Suprapubic skin (tissue), 4 donors: ENCODE data around the gene EVX1. TPM values are rescaled to one million over a fixed set of nuclear protein-coding genes. Genes with fewer than 3 reads are reported as not detected.

ENCODE experiments used
- DNase-seq, 2 donors: peaks; one replicate each; pipeline ENCODE4 v3.0.0-alpha.2; 2019; ENCODE audit warnings: low spot score in 2 of 2
- H3K27ac ChIP-seq: fragments of 200-600 bp; sonication (generic); one replicate; pipeline ENCODE4 v1.5.1; 2019
- H3K27me3 ChIP-seq: fragments of 200-600 bp; sonication (generic); one replicate; pipeline ENCODE4 v1.5.1; 2019
- H3K36me3 ChIP-seq: fragments of 200-600 bp; sonication (generic); one replicate; pipeline ENCODE4 v1.5.1; 2019
- H3K4me1 ChIP-seq: fragments of 200-600 bp; sonication (generic); one replicate; pipeline ENCODE4 v1.5.1; 2019
- H3K4me3 ChIP-seq: fragments of 200-600 bp; sonication (generic); one replicate; pipeline ENCODE4 v1.5.1; 2019; ENCODE audit warnings: mild to moderate bottlenecking
- H3K9me3 ChIP-seq: fragments of 200-600 bp; sonication (generic); one replicate; pipeline ENCODE4 v1.5.1; 2019
- EP300 ChIP-seq: sonication (generic); formaldehyde crosslinking; IDR thresholded peaks from one replicate; pipeline ENCODE4 v1.6.1; 2017; ENCODE audit warnings: antibody characterized with exemption
- POLR2A ChIP-seq, 2 donors: fragments of 450-650 bp; IDR thresholded peaks; one replicate each; pipeline ENCODE4 v1.6.1; 2017; ENCODE audit warnings: antibody characterized with exemption in 2 of 2, mild to moderate bottlenecking in 2 of 2, moderate library complexity in 2 of 2
- POLR2AphosphoS5 ChIP-seq, 3 donors: sonication (generic); formaldehyde crosslinking; IDR thresholded peaks; one replicate each; pipeline ENCODE4 v1.6.1; 2017; ENCODE audit warnings: antibody characterized with exemption in 3 of 3
- WGBS: methylation state at CpG from one replicate; pipeline ENCODE4 v1.1.5; 2018; 5-methylcytosine and 5-hydroxymethylcytosine counted together
- total RNA-seq, 4 donors: library from RNA; depleted of rRNA; stranded (reverse); fragments of >200 nt; gene quantifications; one replicate each; pipeline ENCODE4 v1.1.0, GENCODE V29; 2016
- TF ChIP-seq, protein P1 (sequence below), 2 donors: fragments of 200-600 bp in 1 of 2; fragments of 450-650 bp in 1 of 2; sonication (generic) in 1 of 2; IDR thresholded peaks; one replicate each; pipeline ENCODE4 v1.5.1; 2016 to 2019; ENCODE audit warnings: antibody characterized with exemption in 2 of 2, mild to moderate bottlenecking in 1 of 2, moderate library complexity in 1 of 2

The EVX1 gene
- total RNA-seq, 4 donors from 2014 or later = not detected

DNA sequence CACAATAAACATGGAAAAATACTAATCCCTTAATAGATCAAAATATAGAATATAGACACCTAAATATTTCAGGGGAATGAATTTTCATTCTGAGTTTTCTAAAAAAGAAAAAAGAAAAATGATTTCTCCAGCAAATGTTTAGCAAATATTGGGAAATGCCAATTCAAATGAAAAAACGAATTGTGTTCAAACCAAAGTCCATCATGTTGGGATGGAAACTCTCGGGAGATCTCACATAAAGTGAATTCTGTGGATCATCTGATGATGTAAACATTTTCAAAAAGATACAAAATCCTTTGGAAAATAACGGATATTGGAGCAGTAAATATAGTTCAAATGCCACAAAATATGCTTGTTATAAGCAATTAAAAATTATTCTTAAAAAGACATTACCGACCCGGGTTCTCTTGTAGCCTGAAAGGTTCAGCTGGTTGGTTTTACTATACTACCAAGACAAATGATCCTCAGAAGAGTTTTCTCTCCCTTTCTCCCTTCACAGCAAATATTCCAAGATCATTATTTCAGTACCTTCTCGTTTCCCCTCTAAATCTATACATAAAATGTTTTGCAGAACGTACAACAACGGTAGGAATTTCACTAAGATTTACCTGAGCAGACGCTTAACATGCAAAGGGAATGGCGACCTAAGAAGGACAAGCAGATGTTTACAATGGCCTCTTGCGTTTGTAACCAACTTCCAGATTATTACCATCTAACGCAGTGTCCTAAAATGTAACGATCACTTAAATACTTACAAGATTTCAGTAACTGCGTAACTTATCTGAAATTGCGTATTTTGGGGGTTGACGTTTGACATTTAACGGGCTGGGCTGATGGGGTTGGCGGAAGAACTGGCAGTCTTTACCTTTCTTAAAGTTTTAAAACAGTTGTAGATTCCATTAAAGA lies 45.2 kb upstream of the EVX1 start:
- WGBS = 50% methylated on average over 18 of the region's 18 CpGs
- TF ChIP-seq EP300 = no peak
- TF ChIP-seq, protein P1, sequence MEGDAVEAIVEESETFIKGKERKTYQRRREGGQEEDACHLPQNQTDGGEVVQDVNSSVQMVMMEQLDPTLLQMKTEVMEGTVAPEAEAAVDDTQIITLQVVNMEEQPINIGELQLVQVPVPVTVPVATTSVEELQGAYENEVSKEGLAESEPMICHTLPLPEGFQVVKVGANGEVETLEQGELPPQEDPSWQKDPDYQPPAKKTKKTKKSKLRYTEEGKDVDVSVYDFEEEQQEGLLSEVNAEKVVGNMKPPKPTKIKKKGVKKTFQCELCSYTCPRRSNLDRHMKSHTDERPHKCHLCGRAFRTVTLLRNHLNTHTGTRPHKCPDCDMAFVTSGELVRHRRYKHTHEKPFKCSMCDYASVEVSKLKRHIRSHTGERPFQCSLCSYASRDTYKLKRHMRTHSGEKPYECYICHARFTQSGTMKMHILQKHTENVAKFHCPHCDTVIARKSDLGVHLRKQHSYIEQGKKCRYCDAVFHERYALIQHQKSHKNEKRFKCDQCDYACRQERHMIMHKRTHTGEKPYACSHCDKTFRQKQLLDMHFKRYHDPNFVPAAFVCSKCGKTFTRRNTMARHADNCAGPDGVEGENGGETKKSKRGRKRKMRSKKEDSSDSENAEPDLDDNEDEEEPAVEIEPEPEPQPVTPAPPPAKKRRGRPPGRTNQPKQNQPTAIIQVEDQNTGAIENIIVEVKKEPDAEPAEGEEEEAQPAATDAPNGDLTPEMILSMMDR (IDR thresholded peaks at IDR 0.05) = no peak
- no peak for TF ChIP-seq POLR2A (IDR thresholded peaks at IDR 0.05)
- TF ChIP-seq POLR2AphosphoS5 (IDR thresholded peaks at IDR 0.05) = no peak
- Histone ChIP-seq H3K36me3 (no peaks in the 10 kb centered on the region), H3K4me3 (no peak overlapping the region), H3K27ac (no peak overlapping the region), H3K4me1 (peaks cover 52% of the 10 kb centered on the region), H3K27me3 (peaks cover 99% of the 10 kb centered on the region), H3K9me3 (no peaks in the 10 kb centered on the region)
- no peak for DNase-seq

DNA sequence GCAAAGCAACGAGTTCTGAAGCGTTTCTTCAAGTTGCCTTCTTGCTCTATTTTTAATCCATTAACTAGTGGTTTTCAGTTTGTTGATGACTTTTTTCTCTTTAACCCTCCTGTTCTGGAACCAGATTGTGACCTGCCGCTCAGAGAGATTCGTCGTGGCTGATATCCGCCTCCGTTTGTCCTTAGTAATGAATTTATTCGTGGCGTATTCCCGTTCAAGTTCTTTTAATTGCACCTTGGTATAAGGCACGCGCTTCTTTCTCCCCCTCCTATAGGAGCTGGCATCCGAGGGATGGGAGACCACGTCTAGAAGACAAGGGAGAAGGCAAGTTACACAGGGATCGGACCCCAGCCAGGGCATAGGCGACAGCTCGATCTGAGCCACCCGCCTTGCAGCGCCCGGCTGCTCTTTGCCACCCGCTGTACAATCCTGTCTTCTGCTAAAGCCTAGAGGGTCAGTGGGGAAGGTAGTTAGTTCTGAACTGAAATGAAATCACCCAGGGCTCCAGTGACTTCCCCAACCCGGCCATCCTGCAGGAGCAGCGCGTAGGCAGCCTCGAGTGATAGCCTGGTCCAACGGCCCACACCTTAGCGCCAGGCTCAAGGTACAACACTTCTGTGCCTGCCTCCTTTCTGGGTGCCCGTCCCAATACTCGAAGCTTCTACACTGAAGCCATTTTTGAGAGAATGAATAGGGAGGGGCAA lies 44.3 kb upstream of the EVX1 start:
- H3K4me3 ChIP-seq = peak overlapping the region; percentile 55
- no peak for TF ChIP-seq POLR2A (IDR thresholded peaks at IDR 0.05)
- TF ChIP-seq, protein P1 (IDR thresholded peaks at IDR 0.05) = no peak
- WGBS = 30% methylated on average over 25 of the region's 29 CpGs
- no peaks in the 10 kb centered on the region for H3K36me3 ChIP-seq
- H3K9me3 ChIP-seq = no peaks in the 10 kb centered on the region
- H3K27ac ChIP-seq = no peak overlapping the region
- peaks cover 44% of the 10 kb centered on the region for H3K4me1 ChIP-seq
- DNase-seq = peak; percentile 49 to 66
- H3K27me3 ChIP-seq = peaks cover 99% of the 10 kb centered on the region

DNA sequence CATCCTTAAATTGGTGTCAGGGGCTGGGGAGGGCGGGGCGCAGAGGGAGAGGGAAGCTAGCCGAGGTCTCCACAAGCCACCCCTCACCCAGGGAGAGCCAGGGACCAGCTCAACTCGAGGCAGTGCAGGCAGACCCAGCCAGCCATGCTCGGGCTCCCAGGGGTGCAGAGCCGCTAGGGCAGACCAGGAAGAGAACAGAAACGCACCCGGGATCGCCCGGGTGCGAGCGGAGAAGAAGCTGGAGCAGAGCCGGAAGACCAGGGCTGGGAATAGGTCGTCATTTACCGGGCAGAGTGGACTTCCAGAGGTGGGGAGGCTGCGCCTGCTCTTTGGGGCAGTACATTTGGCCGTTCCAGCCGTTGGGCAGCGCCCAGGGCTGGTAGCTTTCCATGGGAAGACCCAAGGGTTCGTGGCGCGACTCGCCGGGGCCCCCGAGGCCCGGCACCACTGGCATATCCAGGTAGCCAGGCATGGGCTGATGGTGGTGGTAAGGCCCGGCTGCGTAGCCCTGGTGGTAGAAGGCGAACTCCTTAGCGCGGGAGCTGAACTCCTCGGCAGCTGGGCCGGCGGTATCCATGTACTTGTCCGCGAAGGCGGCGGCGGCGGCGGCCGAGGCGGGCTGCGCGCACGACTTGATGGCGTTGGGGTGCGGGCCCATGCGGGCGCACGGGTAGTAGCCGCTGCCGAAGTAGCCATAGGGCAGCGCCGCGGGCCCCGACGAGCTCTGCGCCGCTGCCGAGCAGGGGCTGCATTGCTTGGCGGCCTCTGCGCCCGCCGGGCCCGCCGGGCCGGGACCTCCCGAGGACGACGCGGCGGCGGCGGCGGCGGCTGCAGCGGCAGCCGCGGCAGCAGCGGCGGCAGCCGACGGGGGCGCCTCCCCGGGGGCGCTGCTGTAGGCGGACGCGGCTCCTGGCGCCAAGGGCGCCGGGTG lies 43.5 kb upstream of the EVX1 start:
- peak; percentile 61 to 78 for DNase-seq
- WGBS = 4% methylated on average over 11 of the region's 93 CpGs
- peaks cover 41% of the 10 kb centered on the region for H3K4me1 ChIP-seq
- H3K27me3 ChIP-seq = peaks cover 99% of the 10 kb centered on the region
- no peak overlapping the region for H3K27ac ChIP-seq
- H3K4me3 ChIP-seq = peak overlapping the region; percentile 55
- H3K36me3 ChIP-seq = no peaks in the 10 kb centered on the region
- no peaks in the 10 kb centered on the region for H3K9me3 ChIP-seq
- TF ChIP-seq POLR2A (IDR thresholded peaks at IDR 0.05) = no peak

DNA sequence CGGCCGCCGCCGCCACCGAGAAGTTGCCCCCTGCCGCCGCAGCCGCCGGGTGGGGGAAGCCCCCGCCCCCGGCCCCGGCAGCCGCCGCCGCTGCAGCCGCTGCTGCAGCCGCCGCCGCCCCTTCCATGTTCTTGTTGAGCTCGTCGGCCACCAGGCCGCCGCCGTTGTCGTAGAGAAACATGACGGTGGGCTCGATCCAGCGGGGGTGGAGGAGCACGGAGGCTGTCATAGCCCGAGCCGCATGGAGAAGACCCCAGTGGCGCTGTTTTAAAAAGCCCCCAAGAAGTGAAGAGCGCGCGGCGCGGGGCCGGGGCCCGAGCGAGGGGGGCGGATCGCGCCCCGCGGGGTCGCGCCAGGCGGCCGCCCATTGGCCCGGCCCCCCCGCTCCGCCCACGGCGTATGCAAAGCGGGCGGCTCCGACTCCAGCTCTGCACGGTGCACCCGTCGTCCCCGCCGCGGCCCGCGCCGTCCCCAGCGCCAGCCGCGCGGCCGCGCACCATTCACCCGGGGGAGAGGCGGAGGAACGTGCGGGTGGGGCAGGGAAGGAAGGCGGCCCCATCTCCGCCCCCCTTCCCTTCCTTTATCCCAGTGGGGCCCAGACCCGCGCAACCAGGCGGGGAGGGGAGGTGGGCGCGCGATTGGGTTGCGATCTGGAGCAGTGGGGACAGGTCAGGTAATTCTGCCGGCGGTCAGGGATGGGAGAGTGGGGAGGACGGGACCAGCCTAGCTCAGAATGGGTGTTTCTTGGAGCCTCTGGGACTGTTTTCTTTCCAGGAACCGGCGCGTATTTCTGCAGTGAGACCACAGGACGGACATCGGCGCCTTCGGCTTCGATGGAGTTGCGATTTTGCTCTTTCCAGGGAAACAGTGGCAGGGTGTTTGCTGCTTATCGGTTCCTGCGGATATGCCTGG lies 42.5 kb upstream of the EVX1 start, which contains the start of gene HOXA13:
Gene HOXA13, minus strand, starts transcription at position 243 of the 912 bp plus-strand sequence. Its CDS starts 14 bp downstream, at position 229.
- no peak for TF ChIP-seq POLR2AphosphoS5 (IDR thresholded peaks at IDR 0.05)
- no peak for TF ChIP-seq EP300
- TF ChIP-seq, protein P1 (IDR thresholded peaks at IDR 0.05) = no peak
- no peak for TF ChIP-seq POLR2A (IDR thresholded peaks at IDR 0.05)
- peaks cover 47% of the 10 kb centered on the region for H3K4me1 ChIP-seq
- H3K27ac ChIP-seq = no peak within 1 kb of the TSS
- peaks cover 99% of the 10 kb centered on the region for H3K27me3 ChIP-seq
- H3K36me3 ChIP-seq = no peaks in the 10 kb centered on the region
- under 1% methylated on average over 18 of the region's 99 CpGs for WGBS
- peak within 1 kb of the TSS; percentile 55 for H3K4me3 ChIP-seq
- peak; percentile 69 to 77 for DNase-seq
- H3K9me3 ChIP-seq = no peaks in the 10 kb centered on the region
